ENCODE results near the gene SLC16A8. TPM values are rescaled to one million over a fixed set of nuclear protein-coding genes. Genes with fewer than 3 reads are reported as not detected.

The SLC16A8 gene
- total and polyA plus RNA-seq, 10 of the 15 experiments (the other 5 are each of a cell fraction or from before 2014, with no cell fraction given): not detected

DNA sequence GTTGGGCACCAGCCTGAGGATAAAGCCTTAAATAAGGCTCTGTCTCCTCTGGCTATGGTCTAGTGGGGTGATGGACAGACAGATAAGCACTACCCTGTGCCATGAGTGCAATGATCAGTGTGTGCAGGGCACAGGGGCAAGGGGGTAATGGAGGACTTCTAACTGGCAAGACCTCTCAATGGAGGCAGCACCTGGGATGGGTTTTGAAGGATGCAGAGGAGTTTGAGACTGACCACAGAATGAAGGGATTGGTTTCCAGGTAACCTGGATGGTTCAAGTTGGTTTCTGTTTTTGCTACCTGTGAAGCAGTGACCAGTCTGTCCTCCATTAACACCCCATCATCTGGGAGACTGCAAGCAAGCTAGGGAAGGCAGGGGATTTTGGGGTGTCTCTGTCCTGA is 54.6 kb downstream of the SLC16A8 start:
- Histone ChIP-seq H3K9ac (ENCODE audit: control insufficient read depth, insufficient read depth, low read length) (no peak overlapping the region), H2AFZ (ENCODE audit: control insufficient read depth, low read depth, low read length) (no peak overlapping the region), H3K27ac (ENCODE audit: control insufficient read depth, insufficient read depth) (no peak overlapping the region), H3K27me3 (replicated peaks in 1 of 2; ENCODE audit: control insufficient read depth in 2 of 2, insufficient read depth in 2 of 2, low read length in 1 of 2) (no peaks in the 10 kb centered on the region), H3K79me2 (ENCODE audit: control insufficient read depth, insufficient read depth, low read length) (no peaks in the 10 kb centered on the region), H3K4me3 (no peak overlapping the region), H3K36me3 (ENCODE audit: control insufficient read depth in 2 of 2, insufficient read depth in 2 of 2, low read length in 1 of 2) (no peaks in the 10 kb centered on the region), H4K20me1 (ENCODE audit: control insufficient read depth, insufficient read depth) (no peaks in the 10 kb centered on the region), H3K4me1 (ENCODE audit: control insufficient read depth, insufficient read depth, low read length) (peaks cover 5% of the 10 kb centered on the region; the same call in 1 of the 2 replicates), H3K9me3 (replicated peaks; ENCODE audit: control insufficient read depth, insufficient read depth, low read length) (no peaks in the 10 kb centered on the region), H3K4me2 (ENCODE audit: control insufficient read depth, insufficient read depth) (no peak overlapping the region)
- FAIRE-seq (no peak), DNase-seq (ENCODE audit: low read depth, low spot score) (no peak), ATAC-seq (no peak)
- ChIA-PET RAD21 (ENCODE audit: unreplicated experiment) (no interaction called here), CTCF (no interaction called here), POLR2A (no interaction called here), SMC1A (ENCODE audit: uncharacterized antibody, unreplicated experiment) (no interaction called here)
- in situ Hi-C loops (cut with MboI) (no loop called here), intact Hi-C loops (cut with micrococcal nuclease; ENCODE audit: unreplicated experiment) (no loop called here)
- TF ChIP-seq, protein P1, sequence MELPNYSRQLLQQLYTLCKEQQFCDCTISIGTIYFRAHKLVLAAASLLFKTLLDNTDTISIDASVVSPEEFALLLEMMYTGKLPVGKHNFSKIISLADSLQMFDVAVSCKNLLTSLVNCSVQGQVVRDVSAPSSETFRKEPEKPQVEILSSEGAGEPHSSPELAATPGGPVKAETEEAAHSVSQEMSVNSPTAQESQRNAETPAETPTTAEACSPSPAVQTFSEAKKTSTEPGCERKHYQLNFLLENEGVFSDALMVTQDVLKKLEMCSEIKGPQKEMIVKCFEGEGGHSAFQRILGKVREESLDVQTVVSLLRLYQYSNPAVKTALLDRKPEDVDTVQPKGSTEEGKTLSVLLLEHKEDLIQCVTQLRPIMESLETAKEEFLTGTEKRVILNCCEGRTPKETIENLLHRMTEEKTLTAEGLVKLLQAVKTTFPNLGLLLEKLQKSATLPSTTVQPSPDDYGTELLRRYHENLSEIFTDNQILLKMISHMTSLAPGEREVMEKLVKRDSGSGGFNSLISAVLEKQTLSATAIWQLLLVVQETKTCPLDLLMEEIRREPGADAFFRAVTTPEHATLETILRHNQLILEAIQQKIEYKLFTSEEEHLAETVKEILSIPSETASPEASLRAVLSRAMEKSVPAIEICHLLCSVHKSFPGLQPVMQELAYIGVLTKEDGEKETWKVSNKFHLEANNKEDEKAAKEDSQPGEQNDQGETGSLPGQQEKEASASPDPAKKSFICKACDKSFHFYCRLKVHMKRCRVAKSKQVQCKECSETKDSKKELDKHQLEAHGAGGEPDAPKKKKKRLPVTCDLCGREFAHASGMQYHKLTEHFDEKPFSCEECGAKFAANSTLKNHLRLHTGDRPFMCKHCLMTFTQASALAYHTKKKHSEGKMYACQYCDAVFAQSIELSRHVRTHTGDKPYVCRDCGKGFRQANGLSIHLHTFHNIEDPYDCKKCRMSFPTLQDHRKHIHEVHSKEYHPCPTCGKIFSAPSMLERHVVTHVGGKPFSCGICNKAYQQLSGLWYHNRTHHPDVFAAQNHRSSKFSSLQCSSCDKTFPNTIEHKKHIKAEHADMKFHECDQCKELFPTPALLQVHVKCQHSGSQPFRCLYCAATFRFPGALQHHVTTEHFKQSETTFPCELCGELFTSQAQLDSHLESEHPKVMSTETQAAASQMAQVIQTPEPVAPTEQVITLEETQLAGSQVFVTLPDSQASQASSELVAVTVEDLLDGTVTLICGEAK (IDR thresholded peaks at IDR 0.05; ENCODE audit: borderline replicate concordance): no peak
- TF ChIP-seq CREB1 (IDR thresholded peaks at IDR 0.05; ENCODE audit: low read depth): no peak
- no peak for TF ChIP-seq ZNF384 (IDR thresholded peaks at IDR 0.05; ENCODE audit: borderline replicate concordance, low read depth, low read length)
- TF ChIP-seq BACH1 (IDR thresholded peaks at IDR 0.05; ENCODE audit: borderline replicate concordance): no peak
- TF ChIP-seq, protein P2, sequence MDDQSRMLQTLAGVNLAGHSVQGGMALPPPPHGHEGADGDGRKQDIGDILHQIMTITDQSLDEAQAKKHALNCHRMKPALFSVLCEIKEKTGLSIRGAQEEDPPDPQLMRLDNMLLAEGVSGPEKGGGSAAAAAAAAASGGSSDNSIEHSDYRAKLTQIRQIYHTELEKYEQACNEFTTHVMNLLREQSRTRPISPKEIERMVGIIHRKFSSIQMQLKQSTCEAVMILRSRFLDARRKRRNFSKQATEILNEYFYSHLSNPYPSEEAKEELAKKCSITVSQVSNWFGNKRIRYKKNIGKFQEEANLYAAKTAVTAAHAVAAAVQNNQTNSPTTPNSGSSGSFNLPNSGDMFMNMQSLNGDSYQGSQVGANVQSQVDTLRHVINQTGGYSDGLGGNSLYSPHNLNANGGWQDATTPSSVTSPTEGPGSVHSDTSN (IDR thresholded peaks at IDR 0.05; ENCODE audit: insufficient replicate concordance, low read depth, low read length): no peak
- TF ChIP-seq MYB (IDR thresholded peaks at IDR 0.05; ENCODE audit: borderline replicate concordance, low read depth, low read length): no peak
- TF ChIP-seq ESRRA (IDR thresholded peaks at IDR 0.05; ENCODE audit: low read length): no peak
- TF ChIP-seq SMC3 (IDR thresholded peaks at IDR 0.05; ENCODE audit: borderline replicate concordance, low read length): no peak
- BruUV-seq (replicated peaks): no TSS peak

Data from GM12878 (cell line).